DMS53 (cell line): ENCODE data around the gene GRK3.
"Not testable (repeated sequence)": the region's sequence is repeated elsewhere in the genome, so short reads cannot be mapped to it uniquely, and the experiment has no call there.

Experiments used
- DNase-seq: peaks from one replicate; lab custom pipeline; 2025; lab: John Stamatoyannopoulos, UW

GRK3 gene

DNA sequence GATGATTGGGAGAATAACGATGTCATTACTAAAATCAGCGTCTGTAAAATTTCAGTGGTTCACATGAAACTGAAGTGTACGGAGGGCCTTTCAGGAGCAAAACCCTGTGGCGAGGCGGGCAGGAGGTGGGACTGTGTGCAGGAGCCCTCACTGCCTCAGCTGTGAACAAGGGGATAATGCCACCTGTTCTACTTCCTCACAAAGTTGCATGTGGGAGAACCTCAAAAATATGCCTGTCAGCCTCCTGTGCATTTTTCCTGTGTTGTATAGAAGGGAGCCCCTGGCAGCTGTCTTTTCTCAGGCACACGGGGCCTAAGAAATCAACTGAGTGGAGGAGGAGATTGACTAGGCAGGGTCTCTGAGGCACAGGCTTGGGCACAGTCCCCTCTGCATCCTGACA lies 134.5 kb downstream of the GRK3 start:
- DNase-seq, result no peak

DNA sequence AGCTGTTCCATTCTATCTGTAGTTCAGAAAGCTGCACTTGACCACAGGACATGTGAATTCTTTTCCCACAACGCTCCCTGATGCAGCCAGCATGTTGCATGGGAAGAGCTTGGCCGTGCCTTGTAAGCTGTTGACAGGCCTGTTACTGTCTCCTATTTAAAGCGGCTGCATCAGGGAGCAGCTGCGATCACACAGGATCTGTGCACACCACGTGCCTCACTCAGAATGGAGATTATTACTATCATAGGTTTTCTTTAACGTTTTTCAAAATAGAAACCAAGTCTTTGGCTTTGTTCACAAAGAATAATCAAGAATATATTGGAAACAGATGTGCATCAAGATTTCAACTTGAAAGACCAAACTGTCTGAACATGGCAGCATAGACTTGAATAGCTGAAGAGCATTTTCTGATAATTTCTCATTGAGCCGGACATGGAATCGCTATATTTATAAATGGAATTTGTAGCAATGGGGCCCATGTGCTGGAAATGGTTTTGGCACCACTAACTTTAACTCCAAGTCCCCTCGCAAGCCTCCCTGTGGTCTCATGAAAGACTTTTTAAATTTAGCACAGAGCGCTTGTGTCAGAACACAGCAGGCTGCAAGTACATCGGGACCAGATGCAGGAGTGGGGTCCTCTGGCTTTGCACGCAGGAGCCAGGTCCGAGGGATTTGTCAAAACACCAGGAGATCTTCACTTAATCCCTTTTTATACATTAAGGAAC lies 136.7 kb downstream of the GRK3 start:
- DNase-seq, result no peak

DNA sequence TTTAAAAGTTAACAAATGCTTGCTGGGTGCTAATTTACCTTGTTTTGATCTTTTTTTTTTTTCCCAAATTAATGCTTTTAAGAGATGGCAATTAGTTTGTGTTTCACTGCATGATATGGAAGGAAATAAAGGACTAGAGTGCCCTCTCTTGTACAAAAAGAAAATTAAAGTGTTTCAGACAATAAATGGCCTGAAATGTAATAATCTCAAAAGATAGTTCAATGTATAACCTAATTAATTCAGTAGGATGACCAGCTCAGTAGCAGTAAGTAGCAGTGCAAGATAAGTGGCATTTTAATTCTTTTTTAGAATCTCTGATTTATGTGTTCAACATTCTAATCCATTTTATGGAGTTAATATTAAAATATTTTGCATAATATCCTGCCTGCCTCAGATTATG lies 137.6 kb downstream of the GRK3 start:
- DNase-seq, result peak; percentile 18

DNA sequence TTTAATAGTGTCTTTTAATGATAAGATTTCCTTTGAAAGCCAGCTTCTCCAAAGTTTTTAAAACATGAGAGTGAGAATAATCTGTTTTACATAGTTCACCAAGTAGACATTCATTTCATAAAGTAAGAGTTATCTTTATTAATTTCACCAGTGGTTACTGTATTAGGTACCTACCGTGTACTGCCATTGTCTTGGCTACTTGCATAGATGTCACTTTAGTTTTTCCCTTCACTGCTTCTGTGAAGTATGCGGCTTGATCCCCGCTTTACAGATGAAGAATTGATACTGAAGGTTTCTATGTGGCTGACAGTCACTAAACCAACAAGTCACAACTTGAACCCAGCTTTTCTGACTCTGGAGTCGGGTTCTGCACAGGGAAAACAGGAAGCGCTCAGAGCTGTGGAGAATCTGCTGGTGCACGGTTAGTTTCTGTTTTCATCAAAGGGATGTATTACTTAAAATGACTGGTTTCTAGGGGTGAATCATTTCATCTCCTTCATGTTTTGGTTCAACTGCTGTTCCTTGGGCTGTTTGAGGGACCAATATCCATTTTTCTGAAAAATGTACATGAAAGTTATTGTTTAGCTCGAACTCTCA lies 138.2 kb downstream of the GRK3 start:
- DNase-seq, result no peak

DNA sequence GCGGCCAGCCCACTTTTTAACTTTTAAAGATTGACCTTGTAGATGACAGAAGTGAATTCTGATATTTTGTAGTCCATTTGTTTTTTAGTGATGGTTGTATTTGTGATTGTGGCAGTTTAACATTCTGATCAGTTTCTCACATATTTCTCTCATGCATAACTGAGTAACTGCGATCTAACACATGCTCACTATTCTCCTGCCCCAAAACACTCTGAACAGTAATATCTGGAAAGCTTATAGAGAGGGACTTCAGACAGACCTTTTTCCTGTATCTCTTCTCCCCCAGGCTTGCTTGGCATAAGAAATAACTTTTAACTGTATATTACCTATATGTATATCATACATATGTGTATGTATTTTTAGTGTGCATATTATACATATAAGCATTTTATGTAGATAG lies 140.2 kb downstream of the GRK3 start:
- no peak for DNase-seq

DNA sequence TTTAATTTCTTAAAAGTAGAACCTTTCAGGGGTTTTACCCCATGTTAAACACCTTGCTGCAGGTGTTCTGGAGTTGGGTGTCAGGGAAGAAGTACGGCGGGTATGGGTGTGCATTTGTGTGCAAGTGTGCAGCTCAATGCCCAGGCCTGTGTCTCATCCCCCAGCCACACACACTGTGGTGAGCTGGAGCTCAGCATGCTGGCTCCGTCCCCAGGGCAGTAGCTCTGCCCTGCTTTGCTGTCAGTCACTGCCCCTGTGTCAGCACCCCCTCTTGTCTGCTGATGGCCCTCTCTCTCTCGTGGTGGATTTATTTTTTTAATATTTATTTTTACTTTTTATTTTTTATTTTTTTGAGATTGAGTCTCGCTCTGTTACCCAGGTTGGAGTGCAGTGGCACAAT lies 141.7 kb downstream of the GRK3 start:
- DNase-seq, result no peak

DNA sequence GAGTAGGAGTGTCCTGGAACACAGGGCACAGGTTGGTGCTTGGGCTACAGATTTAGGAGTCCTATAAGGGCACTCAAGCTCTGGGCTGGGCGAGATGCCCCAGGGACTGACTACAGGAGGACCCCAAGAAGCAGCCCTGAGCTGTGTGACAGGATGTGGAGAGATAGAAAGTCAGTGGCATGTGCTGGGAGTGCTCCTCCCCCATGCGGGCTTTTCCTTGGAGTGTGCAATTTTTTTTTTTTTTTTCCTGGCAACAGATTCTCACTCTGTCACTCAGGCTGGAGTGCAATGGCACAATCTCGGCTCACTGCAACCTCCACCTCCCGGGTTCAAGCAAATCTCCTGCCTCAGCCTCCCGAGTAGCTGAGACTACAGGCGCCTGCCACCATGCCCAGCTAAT lies 144.0 kb downstream of the GRK3 start:
- not testable (repeated sequence) for DNase-seq

DNA sequence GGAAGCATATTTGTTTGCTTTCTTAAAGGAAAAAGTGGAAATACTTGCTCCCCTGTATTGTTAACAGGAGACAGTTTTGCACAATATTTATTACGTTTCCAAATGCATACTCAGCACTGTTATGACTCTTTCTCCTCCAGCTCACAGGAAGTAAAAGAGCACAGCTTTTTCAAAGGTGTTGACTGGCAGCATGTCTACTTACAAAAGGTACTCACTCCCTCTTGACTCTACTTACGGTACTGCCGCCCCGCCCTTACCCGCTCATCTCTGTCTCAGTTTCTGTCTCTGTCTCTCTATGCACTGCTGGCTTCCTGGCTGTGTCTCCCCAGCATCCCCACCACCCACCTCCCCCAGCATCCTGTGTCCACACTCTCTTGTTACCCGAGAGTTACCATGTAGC lies 145.3 kb downstream of the GRK3 start:
- no peak for DNase-seq

DNA sequence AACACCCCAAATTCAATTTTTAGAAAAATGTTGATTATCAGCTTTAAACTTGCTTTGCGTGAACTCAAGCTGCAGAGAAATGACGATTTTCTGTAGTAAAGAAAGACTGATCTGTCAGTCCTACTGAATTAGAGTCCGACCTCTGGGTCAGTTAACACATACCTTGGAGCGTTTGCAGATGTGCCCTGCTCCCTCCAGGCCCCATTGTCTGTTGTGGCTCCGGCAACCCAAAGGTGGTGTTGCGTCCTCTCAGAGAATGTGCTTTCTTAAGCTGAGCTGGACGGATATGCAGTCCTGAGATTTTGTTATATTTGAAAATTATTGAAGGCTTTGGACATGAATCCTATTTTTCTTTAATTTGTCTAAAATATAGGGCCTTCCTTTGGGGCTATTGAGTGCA lies 146.0 kb downstream of the GRK3 start:
- no peak for DNase-seq

DNA sequence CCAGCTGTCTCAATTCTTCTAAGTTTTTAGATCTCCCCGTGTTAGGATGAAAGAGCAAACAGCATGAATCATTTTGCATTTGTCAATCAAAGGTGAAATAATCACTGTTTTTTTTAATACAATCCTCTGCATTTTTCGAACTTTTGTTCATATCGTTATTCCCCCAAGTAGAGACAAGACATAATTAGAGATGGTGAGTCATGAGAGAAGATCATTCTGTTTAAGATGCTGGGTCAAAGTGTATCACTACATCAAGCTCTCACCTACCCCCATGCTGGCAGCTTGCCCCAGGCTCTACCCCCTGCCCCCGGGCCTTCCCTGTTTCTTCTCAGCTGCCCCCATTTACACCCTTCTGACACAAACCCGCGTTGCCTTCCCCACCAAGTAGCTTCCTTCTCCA lies 147.0 kb downstream of the GRK3 start:
- DNase-seq, result no peak

DNA sequence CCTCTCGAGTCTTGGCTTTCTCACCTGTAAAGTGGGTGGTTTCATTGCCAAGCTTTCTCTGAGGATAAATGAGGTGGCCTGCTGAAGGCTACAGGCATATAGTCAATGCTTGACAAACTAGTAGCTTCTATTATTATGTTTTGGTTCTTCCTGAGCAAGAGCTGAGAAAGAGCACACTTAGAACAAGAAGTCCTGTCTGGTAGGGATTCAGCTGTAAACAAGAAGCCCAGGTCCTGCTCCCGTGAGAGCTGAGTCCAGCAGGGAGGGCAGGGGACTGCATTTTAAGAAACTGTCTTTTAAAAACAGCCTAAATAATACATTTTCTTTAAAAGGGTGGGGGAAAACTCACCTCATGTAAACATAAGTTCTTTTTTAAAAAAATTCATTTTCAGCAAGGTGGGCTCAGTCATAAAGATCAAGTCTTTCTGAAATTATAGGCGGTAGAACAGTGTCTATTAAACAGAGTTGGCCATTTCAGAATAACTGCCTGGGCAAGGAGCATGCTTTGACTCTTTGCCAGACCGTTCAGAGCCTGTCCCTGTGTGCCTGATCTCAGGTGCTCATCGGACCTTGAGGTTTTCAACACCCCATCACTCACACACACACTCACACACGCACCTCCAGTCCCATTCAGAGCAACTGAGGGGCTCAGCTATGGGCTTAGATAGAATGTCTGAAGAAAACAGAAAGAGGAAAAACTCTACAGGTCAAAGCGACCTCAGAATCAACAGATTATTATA lies 148.4 kb downstream of the GRK3 start:
- no peak for DNase-seq

DNA sequence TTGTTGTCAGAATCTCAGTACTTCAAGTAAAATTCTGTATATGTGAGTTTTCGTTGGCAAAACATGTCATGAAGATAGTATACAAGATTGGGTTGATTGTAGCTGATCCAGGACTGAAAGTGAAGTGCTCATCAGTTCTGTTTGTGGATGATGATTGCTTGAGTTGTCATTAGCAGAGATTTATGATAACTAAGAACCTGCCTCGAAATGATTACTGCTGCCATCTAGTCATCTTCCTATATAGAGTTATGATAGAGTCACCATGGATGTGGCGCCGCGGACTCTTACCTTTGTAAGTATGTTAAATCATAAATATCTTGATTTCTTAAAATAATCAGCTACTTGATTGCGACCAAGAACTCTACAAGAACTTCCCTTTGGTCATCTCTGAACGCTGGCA lies 149.6 kb downstream of the GRK3 start:
- no peak for DNase-seq

DNA sequence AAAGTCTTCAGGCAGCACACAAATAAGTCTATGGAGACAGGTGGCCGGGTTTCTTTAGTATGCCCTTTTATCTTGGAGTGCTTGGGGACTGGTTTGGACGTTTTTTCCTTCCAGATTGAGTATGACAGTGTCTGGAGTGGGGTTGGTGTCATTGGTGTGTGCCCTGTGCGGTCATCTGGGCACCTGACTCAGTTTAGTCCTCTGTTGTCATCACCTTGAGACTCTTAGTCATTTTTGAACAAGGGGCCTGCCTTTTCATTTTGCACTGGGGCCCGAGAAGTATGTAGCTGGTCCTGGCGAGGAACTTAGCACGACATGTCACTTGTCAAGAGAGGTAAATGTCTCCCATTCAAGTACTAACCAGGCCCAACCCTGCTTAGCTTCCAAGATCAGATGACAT lies 150.3 kb downstream of the GRK3 start:
- DNase-seq, result no peak

DNA sequence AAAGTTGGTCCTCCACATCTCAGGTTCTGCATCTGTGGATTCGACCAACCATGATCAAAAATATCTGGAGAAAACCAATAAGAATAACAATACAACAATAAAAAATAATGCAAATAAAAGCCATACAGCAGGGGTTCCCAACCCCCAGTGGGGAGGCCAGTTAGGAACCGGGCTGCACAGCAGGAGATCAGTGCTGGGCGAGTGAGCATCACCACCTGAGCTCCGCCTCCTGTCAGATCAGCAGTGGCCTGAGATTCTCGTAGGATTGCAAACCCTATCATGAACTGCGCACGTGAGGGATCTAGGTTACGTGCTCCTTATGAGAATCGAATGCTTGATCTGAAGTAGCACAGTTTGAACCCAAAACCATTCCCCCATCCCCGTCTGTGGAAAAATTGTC lies 152.2 kb downstream of the GRK3 start:
- no peak for DNase-seq

DNA sequence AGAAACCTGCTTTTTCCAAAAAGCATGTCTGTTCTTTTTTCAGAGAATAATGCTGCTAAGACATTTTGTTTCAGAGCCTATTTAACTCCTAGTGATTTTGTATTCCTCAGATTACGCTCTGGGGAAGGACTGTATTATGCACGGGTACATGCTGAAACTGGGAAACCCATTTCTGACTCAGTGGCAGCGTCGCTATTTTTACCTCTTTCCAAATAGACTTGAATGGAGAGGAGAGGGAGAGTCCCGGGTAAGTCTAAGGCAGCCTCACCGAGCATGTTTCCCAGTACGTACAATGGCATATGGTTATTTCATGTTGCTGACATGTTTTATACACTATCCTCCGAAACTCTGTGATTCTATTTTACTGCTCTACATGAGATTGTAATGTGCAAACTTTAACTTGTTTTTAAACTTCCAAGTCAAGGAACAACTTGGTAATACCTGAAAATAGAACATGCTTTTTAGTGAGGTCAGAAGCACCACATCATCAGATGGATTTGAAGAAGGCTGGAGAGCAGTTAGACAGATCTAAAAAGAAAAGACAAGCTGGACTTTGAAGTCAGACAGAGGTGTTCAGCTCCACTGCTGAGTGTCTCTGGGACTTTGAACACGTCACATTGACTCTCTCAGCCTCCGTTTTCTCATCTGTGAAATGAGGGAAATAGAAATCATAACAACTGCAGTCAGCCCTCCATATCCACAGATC lies 153.8 kb downstream of the GRK3 start:
- DNase-seq, result no peak

DNA sequence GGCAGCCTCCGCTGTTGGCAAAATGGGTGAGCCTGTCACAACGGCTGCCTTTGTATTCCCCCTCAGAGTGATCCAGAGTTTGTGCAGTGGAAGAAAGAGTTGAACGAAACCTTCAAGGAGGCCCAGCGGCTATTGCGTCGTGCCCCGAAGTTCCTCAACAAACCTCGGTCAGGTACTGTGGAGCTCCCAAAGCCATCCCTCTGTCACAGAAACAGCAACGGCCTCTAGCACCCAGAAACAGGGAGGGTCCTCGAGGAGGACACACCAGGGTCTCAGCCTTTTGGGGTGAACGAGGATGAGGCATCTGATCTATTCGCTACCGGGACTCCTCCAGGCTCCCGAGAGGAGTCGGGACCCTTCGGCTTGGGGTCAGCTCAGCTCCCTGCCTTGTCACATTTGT lies 157.7 kb downstream of the GRK3 start:
- DNase-seq, result no peak

DNA sequence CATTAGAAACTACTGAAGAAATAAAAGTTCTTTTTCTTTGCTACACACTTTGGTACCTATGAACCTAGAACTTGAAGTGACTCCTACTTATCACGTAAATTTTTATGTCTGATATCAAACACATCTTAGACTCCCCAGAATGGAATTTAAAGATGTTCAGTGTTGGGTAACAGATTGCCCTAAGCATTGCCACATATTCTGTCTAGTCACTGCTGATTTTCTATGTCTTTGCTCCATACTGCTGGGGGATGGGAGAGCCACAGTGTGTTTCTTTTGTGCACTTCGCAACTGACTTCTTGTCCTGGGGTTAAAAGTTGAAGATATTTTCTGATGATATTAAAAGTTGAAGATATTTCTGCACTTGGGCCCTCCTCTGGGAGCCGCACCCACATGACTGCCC lies 158.2 kb downstream of the GRK3 start:
- DNase-seq, result no peak

DNA sequence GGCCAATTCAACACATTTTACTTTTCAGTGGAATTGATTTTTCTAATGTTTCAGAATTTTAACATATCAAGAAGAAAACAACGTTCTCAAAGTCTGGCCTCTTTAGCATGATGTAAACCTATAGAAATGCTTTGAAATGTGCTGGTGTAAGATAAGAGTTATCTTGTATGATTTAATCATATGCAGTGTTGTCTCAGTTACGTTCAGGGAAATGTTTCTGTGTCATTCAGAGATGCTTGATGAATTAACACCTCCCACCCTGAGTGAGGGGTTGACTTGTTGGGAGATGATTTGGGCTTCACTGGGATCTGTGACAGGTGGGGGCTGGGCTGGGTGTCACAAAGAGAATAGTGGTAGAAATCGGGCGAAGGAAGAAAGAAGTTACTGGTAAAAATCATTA lies 161.8 kb downstream of the GRK3 start:
- DNase-seq, result no peak

DNA sequence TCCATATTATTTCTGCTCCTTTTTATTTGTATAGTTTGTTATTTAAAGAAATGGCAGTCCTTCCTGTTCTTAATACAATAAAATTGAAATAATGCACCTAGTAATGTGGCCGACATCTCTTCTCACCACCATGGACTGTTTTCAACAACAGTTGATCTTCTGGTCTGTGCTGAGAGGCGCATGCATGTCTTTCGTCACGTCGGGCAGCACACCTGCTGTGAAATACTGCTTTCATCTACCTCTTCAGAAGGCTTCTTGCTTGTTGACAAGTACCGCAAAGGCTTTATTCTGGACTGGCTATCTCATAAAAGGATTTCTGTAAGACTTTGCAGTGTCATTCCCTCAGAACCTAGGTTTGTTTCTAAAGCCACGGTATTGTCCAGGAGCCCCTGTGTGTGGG lies 163.6 kb downstream of the GRK3 start:
- DNase-seq, result no peak

DNA sequence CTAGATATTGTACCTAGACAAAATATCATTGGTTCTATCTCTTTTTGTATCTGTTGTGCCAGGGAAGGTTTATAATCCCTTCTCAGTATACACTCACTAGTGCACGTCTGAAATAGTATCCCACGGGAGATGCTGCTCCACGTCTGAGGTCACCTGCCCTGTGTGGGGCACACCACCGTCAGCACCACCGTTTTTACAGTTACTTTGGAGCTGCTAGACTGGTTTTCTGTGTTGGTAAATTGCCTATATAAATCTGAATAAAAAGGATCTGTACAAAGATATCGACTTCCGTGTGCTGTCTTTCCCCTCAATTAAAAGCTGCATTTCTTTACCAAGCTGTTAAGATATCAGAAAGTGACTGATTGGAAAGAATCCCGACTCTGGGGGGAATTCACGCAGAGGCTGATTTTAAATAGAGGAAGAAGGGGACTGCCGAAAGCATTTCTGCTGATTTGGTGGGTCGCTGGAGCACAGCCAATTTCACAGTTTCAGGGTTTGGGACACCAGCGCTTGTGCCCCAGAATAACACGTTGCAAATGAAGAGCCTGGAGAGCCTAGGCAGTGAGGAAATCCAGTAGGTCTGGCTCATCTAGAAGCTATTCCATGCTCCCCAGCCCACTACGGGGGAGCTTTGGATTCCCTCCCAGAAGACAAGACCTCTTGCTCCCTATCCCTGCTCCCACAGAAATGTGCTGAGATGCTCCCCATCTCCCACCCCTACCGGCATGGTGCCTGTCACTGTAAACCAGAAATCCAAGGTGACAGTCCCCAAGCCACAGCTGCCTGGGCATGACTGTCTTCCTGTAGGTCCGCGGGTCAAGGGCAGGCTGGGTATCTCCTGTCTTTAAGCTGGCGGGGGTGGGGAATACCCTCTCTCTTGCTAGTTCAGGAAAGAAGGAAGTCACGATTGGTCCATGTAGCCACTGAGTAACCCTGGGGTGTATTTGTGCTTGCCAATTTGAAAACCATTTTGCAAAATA lies 164.8 kb downstream of the GRK3 start:
- no peak for DNase-seq

DNA sequence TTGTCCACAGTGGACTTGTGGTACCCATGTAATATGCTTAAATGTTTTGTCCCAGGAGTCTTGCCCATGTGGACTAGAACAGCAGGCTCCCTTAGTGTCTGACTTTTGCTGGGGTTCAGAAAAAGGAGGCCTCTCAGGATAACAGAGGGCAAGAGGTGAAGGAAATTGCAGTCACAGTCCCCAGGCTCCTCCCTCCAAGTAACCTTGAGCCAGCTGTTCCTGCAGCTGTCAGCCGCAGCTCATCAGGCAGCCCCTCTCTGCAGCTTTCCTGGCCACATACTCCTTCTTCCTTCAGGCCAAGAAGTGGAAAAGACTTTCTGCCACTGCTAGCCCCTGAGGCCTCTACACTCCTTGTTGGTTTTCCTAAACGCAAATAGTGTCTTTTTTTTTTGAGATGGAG lies 171.2 kb downstream of the GRK3 start:
- no peak for DNase-seq
